Stimulated activated CD4-positive, alpha-beta T cell treated with anti-CD3 and anti-CD28 coated beads, Interleukin-4, amount 100 ng/mL, for 48 hours (primary cell): ENCODE measurements around the gene PPWD1.

Experiments used
- DNase-seq, 2 donors: peaks; one replicate each; pipeline ENCODE4 v3.0.0-alpha.2; 2020; ENCODE audit warnings: low read depth in 2 of 2

Gene PPWD1

GRCh38 chr5:65623482-65623881 lies 60.4 kb downstream of the PPWD1 start:
- no peak for DNase-seq

- peak; percentile 75 to 87 for DNase-seq
These were observed 61.0 kb downstream of the PPWD1 start, which contains the start of gene TRIM23 for GRCh38 chr5:65624025-65624570. TRIM23 (minus strand) TSS chr5:65624333; CDS start chr5:65624274, 59 bp downstream.

GRCh38 chr5:65624571-65625555 lies 61.8 kb downstream of the PPWD1 start, which contains the start of the genes SHLD3 and TRAPPC13:
SHLD3 (plus strand) TSS chr5:65625027; CDS start chr5:65629588, 4,561 bp downstream.
TRAPPC13 (plus strand) TSS chr5:65625027; CDS start chr5:65625061, 34 bp downstream.
- DNase-seq = peak; percentile 57 to 75

GRCh38 chr5:65625743-65626142 lies 62.6 kb downstream of the PPWD1 start:
- no peak for DNase-seq

- DNase-seq = no peak
These were observed 67.9 kb downstream of the PPWD1 start for GRCh38 chr5:65630981-65631380.
